ELR (cell line): Measurements from ENCODE around the gene SLC31A1.
"Not testable (repeated sequence)": the region's sequence is repeated elsewhere in the genome, so short reads cannot be mapped to it uniquely, and the experiment has no call there.

Experiments
- DNase-seq: peaks from one replicate; pipeline ENCODE4 v3.0.0-alpha.2; 2015; ENCODE audit warnings: low read depth

The SLC31A1 gene

GRCh38 chr9:113266174-113266573 lies 44.8 kb downstream of the SLC31A1 start:
- DNase-seq = no peak

GRCh38 chr9:113267911-113268566 lies 46.7 kb downstream of the SLC31A1 start:
- DNase-seq = no peak

- no peak for DNase-seq
Observed at GRCh38 chr9:113269355-113269754, 48.0 kb downstream of the SLC31A1 start.

GRCh38 chr9:113269871-113270270 lies 48.5 kb downstream of the SLC31A1 start:
- no peak for DNase-seq

GRCh38 chr9:113274474-113275156 lies 53.3 kb downstream of the SLC31A1 start:
- DNase-seq = peak; percentile 84

GRCh38 chr9:113275157-113276131 lies 54.1 kb downstream of the SLC31A1 start, which contains the start of the genes CDC26 and PRPF4:
Gene CDC26, minus strand, starts transcription at chr9:113275572. Its CDS starts 3,065 bp downstream, at chr9:113272507.
Gene PRPF4, plus strand, starts transcription at chr9:113275658. Its CDS starts 86 bp downstream, at chr9:113275744.
- peak; percentile 99 for DNase-seq

- no peak for DNase-seq
Observed at GRCh38 chr9:113278840-113279239, 57.5 kb downstream of the SLC31A1 start.

GRCh38 chr9:113281356-113281755 lies 60.0 kb downstream of the SLC31A1 start:
- no peak for DNase-seq

- DNase-seq = peak; percentile 27
Observed at GRCh38 chr9:113289091-113289490, 67.7 kb downstream of the SLC31A1 start.

- peak; percentile 40 for DNase-seq
Observed at GRCh38 chr9:113290052-113290607, 68.8 kb downstream of the SLC31A1 start.

GRCh38 chr9:113293285-113293878 lies 72.0 kb downstream of the SLC31A1 start:
- no peak for DNase-seq

- DNase-seq = not testable (repeated sequence)
Observed at GRCh38 chr9:113296247-113296646, 74.9 kb downstream of the SLC31A1 start.

- no peak for DNase-seq
Observed at GRCh38 chr9:113296796-113297558, 75.6 kb downstream of the SLC31A1 start.

GRCh38 chr9:113298311-113298710 lies 77.0 kb downstream of the SLC31A1 start:
- DNase-seq = no peak

GRCh38 chr9:113298924-113299770 lies 77.8 kb downstream of the SLC31A1 start:
- DNase-seq = no peak

GRCh38 chr9:113299800-113300292 lies 78.5 kb downstream of the SLC31A1 start:
- DNase-seq = no peak

- DNase-seq = no peak
Observed at GRCh38 chr9:113301548-113301947, 80.2 kb downstream of the SLC31A1 start.

- DNase-seq = no peak
Observed at GRCh38 chr9:113302792-113303418, 81.6 kb downstream of the SLC31A1 start, which contains the start of gene RNF183. Gene RNF183, minus strand, starts transcription at chr9:113303376. Its CDS starts 5,192 bp downstream, at chr9:113298184.

- no peak for DNase-seq
Observed at GRCh38 chr9:113306566-113306965, 85.2 kb downstream of the SLC31A1 start.
